Measurements from ENCODE around the gene GPR132. TPM values are rescaled to one million over a fixed set of nuclear protein-coding genes. Genes with fewer than 3 reads are reported as not detected.

GPR132 gene
- total and polyA plus RNA-seq, 2 donors (not counting 3 experiments of a cell fraction or from before 2014, with no cell fraction given): not detected

GRCh38 chr14:105047283-105048016 is 17.8 kb downstream of the GPR132 start:
- H3K36me3 ChIP-seq (ENCODE audit: control insufficient read depth in 2 of 2, extremely low read depth in 1 of 2, insufficient read depth in 2 of 2, low read length in 2 of 2): no peaks in the 10 kb centered on the region

GRCh38 chr14:105046891-105047282 is 18.3 kb downstream of the GPR132 start:
- Histone ChIP-seq H3K9me3 (replicated peaks; ENCODE audit: control insufficient read depth, insufficient read depth, low read length) (no peaks in the 10 kb centered on the region), H3K27ac (ENCODE audit: insufficient read depth, low read depth, low read length) (no peak overlapping the region), H3K4me2 (ENCODE audit: insufficient read depth, low read length) (no peak overlapping the region), H3K9me1 (replicated peaks; ENCODE audit: control insufficient read depth, extremely low read depth, insufficient read depth, low read length) (no peaks in the 10 kb centered on the region), H3K4me1 (ENCODE audit: control insufficient read depth, extremely low read depth, insufficient read depth, low read length) (no peaks in the 10 kb centered on the region), H3K27me3 (ENCODE audit: control insufficient read depth in 2 of 2, insufficient read depth in 2 of 2, low read length in 2 of 2) (peaks cover 3 to 9% of the 10 kb centered on the region in 2 experiments), H3K9ac (replicated peaks; ENCODE audit: extremely low read depth, insufficient read depth, low read length) (no peak overlapping the region), H3K4me3 (replicated peaks in 1 of 3; ENCODE audit: insufficient read depth in 1 of 3, low read depth in 1 of 3, low read length in 3 of 3) (no peak overlapping the region), H3K36me3 (ENCODE audit: control insufficient read depth in 2 of 2, extremely low read depth in 1 of 2, insufficient read depth in 2 of 2, low read length in 2 of 2) (no peaks in the 10 kb centered on the region), H2AFZ (ENCODE audit: low read depth, low read length) (no peak overlapping the region), H4K20me1 (replicated peaks; ENCODE audit: control insufficient read depth, extremely low read depth, insufficient read depth, low read length) (no peaks in the 10 kb centered on the region), H3K79me2 (ENCODE audit: control insufficient read depth, insufficient read depth, low read length) (no peaks in the 10 kb centered on the region)
- FAIRE-seq: no peak
- CTCF ChIA-PET: interaction anchor here (0.6 to 5.3 kb wide), 22 partner anchors 10 to 305 kb away, joined by 3 to 97 read pairs (median 12); partner anchors contain the start of genes CDCA4 and CLBA1
- dilution Hi-C loops (cut with MboI; ENCODE audit: extremely low pct_ligation_motif_present, low sequenced_read_pairs) (no loop called here), intact Hi-C loops (cut with micrococcal nuclease) (no loop called here)
- POLR2A ChIA-PET: no interaction called here
- TF ChIP-seq JUN (IDR thresholded peaks at IDR 0.05; ENCODE audit: borderline replicate concordance, insufficient read depth, insufficient read length, low read depth): no peak
- TF ChIP-seq POLR2A (IDR thresholded peaks at IDR 0.05; ENCODE audit: low read depth, low read length): no peak
- no peak for TF ChIP-seq FOS (IDR thresholded peaks at IDR 0.05; ENCODE audit: borderline replicate concordance, insufficient read depth, low read length)
- TF ChIP-seq, protein P1, sequence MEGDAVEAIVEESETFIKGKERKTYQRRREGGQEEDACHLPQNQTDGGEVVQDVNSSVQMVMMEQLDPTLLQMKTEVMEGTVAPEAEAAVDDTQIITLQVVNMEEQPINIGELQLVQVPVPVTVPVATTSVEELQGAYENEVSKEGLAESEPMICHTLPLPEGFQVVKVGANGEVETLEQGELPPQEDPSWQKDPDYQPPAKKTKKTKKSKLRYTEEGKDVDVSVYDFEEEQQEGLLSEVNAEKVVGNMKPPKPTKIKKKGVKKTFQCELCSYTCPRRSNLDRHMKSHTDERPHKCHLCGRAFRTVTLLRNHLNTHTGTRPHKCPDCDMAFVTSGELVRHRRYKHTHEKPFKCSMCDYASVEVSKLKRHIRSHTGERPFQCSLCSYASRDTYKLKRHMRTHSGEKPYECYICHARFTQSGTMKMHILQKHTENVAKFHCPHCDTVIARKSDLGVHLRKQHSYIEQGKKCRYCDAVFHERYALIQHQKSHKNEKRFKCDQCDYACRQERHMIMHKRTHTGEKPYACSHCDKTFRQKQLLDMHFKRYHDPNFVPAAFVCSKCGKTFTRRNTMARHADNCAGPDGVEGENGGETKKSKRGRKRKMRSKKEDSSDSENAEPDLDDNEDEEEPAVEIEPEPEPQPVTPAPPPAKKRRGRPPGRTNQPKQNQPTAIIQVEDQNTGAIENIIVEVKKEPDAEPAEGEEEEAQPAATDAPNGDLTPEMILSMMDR (IDR thresholded peaks at IDR 0.05; ENCODE audit: extremely low read depth in 1 of 2, insufficient read depth in 1 of 2, low read depth in 1 of 2, low read length in 2 of 2): no peak
- no peak for TF ChIP-seq EZH2 (IDR thresholded peaks at IDR 0.05; ENCODE audit: borderline replicate concordance, low read depth, low read length, severe bottlenecking)
- TF ChIP-seq, protein P2, sequence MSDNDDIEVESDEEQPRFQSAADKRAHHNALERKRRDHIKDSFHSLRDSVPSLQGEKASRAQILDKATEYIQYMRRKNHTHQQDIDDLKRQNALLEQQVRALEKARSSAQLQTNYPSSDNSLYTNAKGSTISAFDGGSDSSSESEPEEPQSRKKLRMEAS (IDR thresholded peaks at IDR 0.05; ENCODE audit: insufficient read depth, insufficient read length): no peak
- BruUV-seq (replicated peaks): no TSS peak
- DNase-seq (ENCODE audit: low read depth, low spot score): no peak

More at GRCh38 chr14:105047283-105048016, 17.8 kb downstream of the GPR132 start:
- DNase-seq (ENCODE audit: low read depth, low spot score) (no peak), FAIRE-seq (no peak)
- Histone ChIP-seq H3K27me3 (ENCODE audit: control insufficient read depth in 2 of 2, insufficient read depth in 2 of 2, low read length in 2 of 2) (peaks cover 3 to 9% of the 10 kb centered on the region in 2 experiments), H3K9me1 (replicated peaks; ENCODE audit: control insufficient read depth, extremely low read depth, insufficient read depth, low read length) (no peaks in the 10 kb centered on the region), H4K20me1 (replicated peaks; ENCODE audit: control insufficient read depth, extremely low read depth, insufficient read depth, low read length) (no peaks in the 10 kb centered on the region), H3K4me1 (ENCODE audit: control insufficient read depth, extremely low read depth, insufficient read depth, low read length) (no peaks in the 10 kb centered on the region), H3K4me3 (replicated peaks in 1 of 3; ENCODE audit: insufficient read depth in 1 of 3, low read depth in 1 of 3, low read length in 3 of 3) (no peak overlapping the region), H3K79me2 (ENCODE audit: control insufficient read depth, insufficient read depth, low read length) (no peaks in the 10 kb centered on the region), H3K27ac (ENCODE audit: insufficient read depth, low read depth, low read length) (no peak overlapping the region), H3K9me3 (replicated peaks; ENCODE audit: control insufficient read depth, insufficient read depth, low read length) (no peaks in the 10 kb centered on the region), H3K4me2 (ENCODE audit: insufficient read depth, low read length) (no peak overlapping the region), H3K9ac (replicated peaks; ENCODE audit: extremely low read depth, insufficient read depth, low read length) (no peak overlapping the region), H2AFZ (ENCODE audit: low read depth, low read length) (no peak overlapping the region)
- no TSS peak for BruUV-seq (replicated peaks)
- ChIA-PET CTCF (interaction anchor here (0.6 to 5.3 kb wide), 9 partner anchors 10 to 305 kb away, joined by 3 to 97 read pairs (median 13); partner anchors contain the start of gene CLBA1), POLR2A (no interaction called here)
- intact Hi-C loops (cut with micrococcal nuclease) (no loop called here), dilution Hi-C loops (cut with MboI; ENCODE audit: extremely low pct_ligation_motif_present, low sequenced_read_pairs) (no loop called here)
- TF ChIP-seq EZH2 (IDR thresholded peaks at IDR 0.05; ENCODE audit: borderline replicate concordance, low read depth, low read length, severe bottlenecking): no peak
- no peak for TF ChIP-seq GATA2 (IDR thresholded peaks at IDR 0.05; ENCODE audit: insufficient read depth, insufficient read length, low read depth, low read length)
- no peak for TF ChIP-seq JUN (IDR thresholded peaks at IDR 0.05; ENCODE audit: borderline replicate concordance, insufficient read depth, insufficient read length, low read depth)
- TF ChIP-seq MYC (IDR thresholded peaks at IDR 0.05; ENCODE audit: low read depth, low read length): no peak
